GM19397 (cell line): ENCODE data around the gene TRIM71.

Source experiments
- ATAC-seq: cut with Tn5 transposase; IDR thresholded peaks from one replicate; pipeline ENCODE4 v1.9.1; 2021; ENCODE audit warnings: mild to moderate bottlenecking, moderate library complexity; ENCODE audit not compliant: unreplicated experiment

Gene TRIM71

GRCh38 chr3:32886911-32887310, 69.1 kb downstream of the TRIM71 start:
- ATAC-seq: no peak

GRCh38 chr3:32888739-32889138, 70.9 kb downstream of the TRIM71 start:
- peak; percentile 88 for ATAC-seq

GRCh38 chr3:32890420-32891276, 72.9 kb downstream of the TRIM71 start:
- no peak for ATAC-seq

- no peak for ATAC-seq
Observed at GRCh38 chr3:32891365-32891764, 73.6 kb downstream of the TRIM71 start.

GRCh38 chr3:32892625-32893598, 75.1 kb downstream of the TRIM71 start:
- ATAC-seq: no peak

- no peak for ATAC-seq
Observed at GRCh38 chr3:32894977-32895376, 77.2 kb downstream of the TRIM71 start.

- no peak for ATAC-seq
Observed at GRCh38 chr3:32895701-32896100, 77.9 kb downstream of the TRIM71 start.

GRCh38 chr3:32896143-32896542, 78.3 kb downstream of the TRIM71 start:
- ATAC-seq: no peak

- no peak for ATAC-seq
Observed at GRCh38 chr3:32897001-32897601, 79.3 kb downstream of the TRIM71 start.

GRCh38 chr3:32897981-32898623, 80.3 kb downstream of the TRIM71 start:
- ATAC-seq: no peak

GRCh38 chr3:32899265-32899664, 81.5 kb downstream of the TRIM71 start:
- no peak for ATAC-seq

GRCh38 chr3:32901005-32901932, 83.5 kb downstream of the TRIM71 start:
- no peak for ATAC-seq

- ATAC-seq: peak; percentile 74
Observed at GRCh38 chr3:32902887-32903371, 85.1 kb downstream of the TRIM71 start.

GRCh38 chr3:32903953-32904352, 86.2 kb downstream of the TRIM71 start:
- ATAC-seq: no peak

GRCh38 chr3:32909999-32910398, 92.2 kb downstream of the TRIM71 start:
- no peak for ATAC-seq

GRCh38 chr3:32910954-32911353, 93.2 kb downstream of the TRIM71 start:
- no peak for ATAC-seq

GRCh38 chr3:32912046-32912445, 94.2 kb downstream of the TRIM71 start:
- ATAC-seq: no peak

- no peak for ATAC-seq
Observed at GRCh38 chr3:32913790-32914446, 96.1 kb downstream of the TRIM71 start.

GRCh38 chr3:32919920-32920319, 102.1 kb downstream of the TRIM71 start:
- ATAC-seq: no peak
